K562 (cell line): Measurements from ENCODE around the gene KIT. TPM values are rescaled to one million over a fixed set of nuclear protein-coding genes. Genes with fewer than 3 reads are reported as not detected.

Experiments
- ATAC-seq: fragments of 200-7000 bp; cut with Tn5 transposase; 3 replicates; pipeline ENCODE4 v1.9.1; 2020; ENCODE audit warnings: moderate library complexity
- BruUV-seq: library from RNA; stranded (reverse); fragments of 400-500 nt; replicated peaks from 2 replicates; lab custom pipeline; 2021; lab: Mats Ljungman, UMichigan
- CTCF ChIA-PET: fragments of 300-600 bp; formaldehyde crosslinking; extraction: SDS; loops from one replicate; lab custom pipeline; 2021; ENCODE audit warnings: low intra/inter-chr PET ratio; lab: Yijun Ruan, JAX
- POLR2A ChIA-PET: fragments of 300-600, 350-650 bp; sonication (Branson Sonifier 250); formaldehyde crosslinking; extraction: SDS; loops from one replicate; lab custom pipeline; 2021; ENCODE audit warnings: antibody characterized with exemption, inconsistent platforms; lab: Yijun Ruan, JAX
- DNase-seq, 4 experiments: peaks; one replicate each; pipeline versions ENCODE4 v3.0.0 to v3.0.0-alpha.2; 2011 to 2018; ENCODE audit warnings: low spot score in 3 of 4, mixed read lengths in 3 of 4; ENCODE audit errors: extremely low read depth in 1 of 4
- FAIRE-seq: peaks from 2 replicates; lab custom pipeline; 2011; peaks lifted over from hg19 to GRCh38; lab: Jason Lieb, UNC
- H2AFZ ChIP-seq: 2 replicates; pipeline ENCODE4 v1.6.0; 2011; ENCODE audit warnings: low read depth, low read length, control low read depth, inconsistent platforms
- H3K27ac ChIP-seq: fragments of 200-600 bp; 3 replicates; pipeline ENCODE4 v1.8.0; 2011; ENCODE audit warnings: low read depth, mild to moderate bottlenecking, control low read depth, inconsistent platforms, low read length, moderate library complexity, mixed read lengths; ENCODE audit errors: extremely low read depth
- H3K27me3 ChIP-seq, 2 experiments: fragments of 300-600 bp in 1 of 2; 2 replicates in 1 of 2; 3 replicates in 1 of 2; pipeline versions ENCODE4 v1.6.0 to v1.8.0; 2011; ENCODE audit warnings: inconsistent platforms in 2 of 2, low read length in 2 of 2, mild to moderate bottlenecking in 1 of 2, mixed read lengths in 1 of 2, moderate library complexity in 1 of 2; ENCODE audit not compliant: control insufficient read depth in 2 of 2, insufficient read depth in 2 of 2
- H3K36me3 ChIP-seq: fragments of 300-600 bp; 3 replicates; pipeline ENCODE4 v1.8.0; 2011; ENCODE audit warnings: mild to moderate bottlenecking, low read length, inconsistent platforms; ENCODE audit not compliant: control insufficient read depth, insufficient read depth
- H3K4me1 ChIP-seq, 2 experiments: fragments of 200-600 bp in 1 of 2; replicated peaks in 1 of 2; 2 replicates in 1 of 2; 3 replicates in 1 of 2; pipeline versions ENCODE4 v1.5.1 to v1.8.0; 2011; ENCODE audit warnings: inconsistent platforms in 2 of 2, low read length in 2 of 2, mild to moderate bottlenecking in 1 of 2, mixed read lengths in 1 of 2, moderate library complexity in 1 of 2; ENCODE audit not compliant: control insufficient read depth in 2 of 2, insufficient read depth in 2 of 2
- H3K4me2 ChIP-seq: 2 replicates; pipeline ENCODE4 v1.6.1; 2011; ENCODE audit warnings: low read length, control low read depth, inconsistent platforms, mixed read lengths; ENCODE audit not compliant: insufficient read depth
- H3K4me3 ChIP-seq: fragments of 200-600 bp; sonication (generic), shearing (Covaris generic); 2 replicates; pipeline ENCODE4 v1.5.1; 2016; ENCODE audit warnings: control low read depth, inconsistent platforms
- H3K79me2 ChIP-seq: fragments of 200-600 bp; 3 replicates; pipeline ENCODE4 v1.8.0; 2011; ENCODE audit warnings: low read length, inconsistent platforms; ENCODE audit not compliant: control insufficient read depth, insufficient read depth
- H3K9ac ChIP-seq, 2 experiments: 2 replicates each; pipeline versions ENCODE4 v1.6.0 to v1.6.1; 2011; ENCODE audit warnings: low read depth in 2 of 2, low read length in 2 of 2, control low read depth in 1 of 2, inconsistent platforms in 1 of 2, mild to moderate bottlenecking in 1 of 2, mixed read lengths in 1 of 2; ENCODE audit not compliant: insufficient read depth in 1 of 2
- H3K9me1 ChIP-seq: one replicate; pipeline ENCODE4 v1.6.0; 2011; ENCODE audit warnings: inconsistent platforms, mild to moderate bottlenecking, low read length, moderate library complexity; ENCODE audit not compliant: control insufficient read depth, insufficient read depth
- H3K9me3 ChIP-seq: replicated peaks from 2 replicates; pipeline ENCODE4 v1.5.1; 2011; ENCODE audit warnings: low read depth, low read length, inconsistent platforms; ENCODE audit not compliant: control insufficient read depth, insufficient read depth
- H4K20me1 ChIP-seq: replicated peaks from 2 replicates; pipeline ENCODE4 v1.6.1; 2011; ENCODE audit warnings: low read length, inconsistent platforms, mixed read lengths; ENCODE audit not compliant: control insufficient read depth, insufficient read depth
- AFF1 ChIP-seq, 2 experiments: fragments of 450-650 bp; IDR thresholded peaks; 2 replicates each; pipeline ENCODE4 v1.6.1; 2018; ENCODE audit warnings: mild to moderate bottlenecking in 2 of 2, low read depth in 1 of 2; ENCODE audit not compliant: partially characterized antibody in 2 of 2
- C11orf30 ChIP-seq: fragments of 450-650 bp; IDR thresholded peaks from 2 replicates; pipeline ENCODE4 v1.6.1; 2016; ENCODE audit warnings: low read depth, mild to moderate bottlenecking
- EGR1 ChIP-seq: fragments of 450-650 bp; conservative IDR thresholded peaks from 2 replicates; pipeline ENCODE4 v1.6.1; 2017; ENCODE audit warnings: mild to moderate bottlenecking
- EWSR1 ChIP-seq: fragments of 450-650 bp; IDR thresholded peaks from 2 replicates; pipeline ENCODE4 v1.6.1; 2018; ENCODE audit warnings: borderline replicate concordance, mild to moderate bottlenecking, low read depth, moderate library complexity; ENCODE audit not compliant: partially characterized antibody
- FIP1L1 ChIP-seq: fragments of 200-400 bp; formaldehyde crosslinking; IDR thresholded peaks from 2 replicates; pipeline ENCODE4 v1.6.1; 2018; ENCODE audit warnings: mild to moderate bottlenecking, low read depth, low read length; ENCODE audit not compliant: poor library complexity, severe bottlenecking
- GMEB1 ChIP-seq: fragments of 250-450 bp; sonication (Bioruptor Pico); IDR thresholded peaks from 2 replicates; pipeline ENCODE4 v1.4.0; 2020; ENCODE audit warnings: mild to moderate bottlenecking
- JUN ChIP-seq, 2 experiments: sonication (generic) in 1 of 2; formaldehyde crosslinking in 1 of 2; IDR thresholded peaks; 2 replicates each; pipeline versions ENCODE4 v1.6.1 to v1.8.0; 2012 to 2022; ENCODE audit warnings: borderline replicate concordance in 2 of 2, mild to moderate bottlenecking in 2 of 2, improper control_type of control experiment in 1 of 2, low read depth in 1 of 2, low read length in 1 of 2, missing genetic modification reagents in 1 of 2
- MAFF ChIP-seq: IDR thresholded peaks from 2 replicates; pipeline ENCODE4 v1.6.1; 2012; ENCODE audit warnings: low read length, improper control_type of control experiment
- MLLT1 ChIP-seq, 2 experiments: fragments of 450-650 bp; IDR thresholded peaks; 2 replicates each; pipeline ENCODE4 v1.6.1; 2016
- MXI1 ChIP-seq: IDR thresholded peaks from 2 replicates; pipeline ENCODE4 v1.6.1; 2011; ENCODE audit warnings: low read depth, mild to moderate bottlenecking, improper control_type of control experiment, low read length
- RFX5 ChIP-seq: IDR thresholded peaks from 2 replicates; pipeline ENCODE4 v1.6.1; 2011; ENCODE audit warnings: low read depth, mild to moderate bottlenecking, improper control_type of control experiment, low read length
- TEAD2 ChIP-seq: fragments of 450-650 bp; IDR thresholded peaks from 2 replicates; pipeline ENCODE4 v1.6.1; 2016; ENCODE audit warnings: missing genetic modification characterization, control low read depth, missing compliant biosample characterization
- XRCC5 ChIP-seq: fragments of 200-400 bp; formaldehyde crosslinking; IDR thresholded peaks from 2 replicates; pipeline ENCODE4 v1.6.1; 2017; ENCODE audit warnings: low read depth, mild to moderate bottlenecking, low read length
- ZNF124 ChIP-seq: sonication (generic); formaldehyde crosslinking; IDR thresholded peaks from 2 replicates; pipeline ENCODE4 v1.8.1; 2022; ENCODE audit warnings: missing genetic modification reagents
- ZNF507 ChIP-seq: conservative IDR thresholded peaks from 2 replicates; pipeline ENCODE4 v1.6.1; 2017; ENCODE audit warnings: missing genetic modification characterization, missing compliant biosample characterization
- ZNF583 ChIP-seq: fragments of 250-450 bp; sonication (Bioruptor Pico); IDR thresholded peaks from 2 replicates; pipeline ENCODE4 v1.4.0; 2020
- ZNF780A ChIP-seq: fragments of 250-450 bp; sonication (Bioruptor Pico); IDR thresholded peaks from 2 replicates; pipeline ENCODE4 v1.5.0; 2021; ENCODE audit warnings: mild to moderate bottlenecking
- WGBS: fragments of 100-300 bp; shearing (Covaris generic); methylation state at CpG from one replicate; pipeline ENCODE4 v1.1.6; 2016; ENCODE audit warnings: low coverage, mixed read lengths; ENCODE audit not compliant: insufficient coverage; ENCODE audit errors: missing lambda C conversion rate; 5-methylcytosine and 5-hydroxymethylcytosine counted together
- in situ Hi-C: fragments of 300-500 bp; cut with MboI; formaldehyde crosslinking; loops from 4 replicates; pipeline ENCODE4 v1.15.0; 2018; ENCODE audit warnings: inconsistent platforms, mixed read lengths
- intact Hi-C: fragments of 100-400 bp; cut with micrococcal nuclease; formaldehyde crosslinking; loops from 2 replicates; pipeline ENCODE4 v1.14.2; 2022
- polyA plus RNA-seq, 8 experiments: library from polyadenylated mRNA; depleted of rRNA in 4 of 8; stranded (reverse) in 5 of 8; unstranded in 3 of 8; fragments of >200 nt; fragmentation: Nextera tagmentation in 2 of 8; fragmentation: Illumina TruSeq in 1 of 8; extraction: Ambion mirVana in 2 of 8; extraction: Trizol in 1 of 8; gene quantifications; 2 replicates each; pipeline versions ENCODE4 v1.2.1 to v1.2.3, GENCODE V29; 2011 to 2014; ENCODE audit warnings: inconsistent platforms in 1 of 8, missing spikeins in 1 of 8
- total RNA-seq, 7 experiments: library from RNA; depleted of rRNA in 6 of 7; stranded (reverse); fragments of >200 nt in 6 of 7; fragmentation: Illumina TruSeq in 2 of 7; extraction: Trizol in 2 of 7; gene quantifications; 2 replicates each; pipeline versions ENCODE4 v1.2.1 to v1.2.3, GENCODE V29; 2011 to 2021; ENCODE audit warnings: low replicate concordance in 1 of 7

Gene KIT
- total and polyA plus RNA-seq, 9 of the 15 experiments (the other 6 are each of a cell fraction or from before 2014, with no cell fraction given), result 0.27 to 5.6 (median 0.57) TPM

- H3K9me1 ChIP-seq, result no peaks in the 10 kb centered on the region
- no peaks in the 10 kb centered on the region for H4K20me1 ChIP-seq
- ATAC-seq, result no peak
- BruUV-seq, result no TSS peak
- ChIA-PET POLR2A (no interaction called here), CTCF (no interaction called here)
- no peaks in the 10 kb centered on the region for H3K4me1 ChIP-seq
- no peak overlapping the region for H3K4me3 ChIP-seq
- H3K9me3 ChIP-seq, result no peaks in the 10 kb centered on the region
- no peak overlapping the region for H3K27ac ChIP-seq
- no peaks in the 10 kb centered on the region for H3K36me3 ChIP-seq
- intact Hi-C loops (no loop called here), in situ Hi-C loops (no loop called here)
- H3K9ac ChIP-seq, result no peak overlapping the region
- H3K4me2 ChIP-seq, result no peak overlapping the region
- FAIRE-seq, result no peak
- no peak for DNase-seq
- H3K27me3 ChIP-seq, result peaks cover 0 to 4% of the 10 kb centered on the region in 2 experiments; a peak in 1 of 5 replicates
- WGBS, result 24% methylated on average over 4 of the region's 4 CpGs
- H2AFZ ChIP-seq, result no peak overlapping the region
- H3K79me2 ChIP-seq, result no peaks in the 10 kb centered on the region
- no peak for TF ChIP-seq ZNF124 (CRISPR knock-in tag)
- no peak for TF ChIP-seq ZNF583 (CRISPR knock-in tag)
- TF ChIP-seq XRCC5, result no peak
- TF ChIP-seq ZNF507 (tag), result no peak
- no peak for TF ChIP-seq FIP1L1
- no peak for TF ChIP-seq MLLT1 (IDR thresholded peaks at IDR 0.05)
- no peak for TF ChIP-seq RFX5
- no peak for TF ChIP-seq ZNF780A (CRISPR knock-in tag)
- no peak for TF ChIP-seq MXI1
- no peak for TF ChIP-seq TEAD2 (tag)
- TF ChIP-seq EWSR1, result no peak
- TF ChIP-seq C11orf30, result peak; percentile 40; the same call in 1 of the 2 replicates
- TF ChIP-seq GMEB1 (CRISPR knock-in tag), result no peak
- 0 out of 2 replicates have a peak, but pooled peaks have one; percentile 19 for TF ChIP-seq EGR1
- peak; percentile 26; the same call in 1 of the 2 replicates for TF ChIP-seq MAFF
- no peak for TF ChIP-seq AFF1 (IDR thresholded peaks at IDR 0.05; ENCODE audit: low read depth in 1 of 2, partially characterized antibody in 2 of 2)
- no peak for TF ChIP-seq JUN (IDR thresholded peaks at IDR 0.05; ENCODE audit: borderline replicate concordance, low read depth, low read length)
- TF ChIP-seq JUN (CRISPR knock-in tag; IDR thresholded peaks at IDR 0.05; ENCODE audit: borderline replicate concordance), result no peak
Observed at GRCh38 chr4:54647070-54647469, 10.7 kb upstream of the KIT start.
